GM19351 (cell line): ENCODE measurements around the gene SLF2.

ENCODE experiments used
- ATAC-seq: cut with Tn5 transposase; IDR thresholded peaks from one replicate; pipeline ENCODE4 v1.9.1; 2021; ENCODE audit warnings: mild to moderate bottlenecking, moderate library complexity; ENCODE audit not compliant: unreplicated experiment

SLF2 gene

DNA sequence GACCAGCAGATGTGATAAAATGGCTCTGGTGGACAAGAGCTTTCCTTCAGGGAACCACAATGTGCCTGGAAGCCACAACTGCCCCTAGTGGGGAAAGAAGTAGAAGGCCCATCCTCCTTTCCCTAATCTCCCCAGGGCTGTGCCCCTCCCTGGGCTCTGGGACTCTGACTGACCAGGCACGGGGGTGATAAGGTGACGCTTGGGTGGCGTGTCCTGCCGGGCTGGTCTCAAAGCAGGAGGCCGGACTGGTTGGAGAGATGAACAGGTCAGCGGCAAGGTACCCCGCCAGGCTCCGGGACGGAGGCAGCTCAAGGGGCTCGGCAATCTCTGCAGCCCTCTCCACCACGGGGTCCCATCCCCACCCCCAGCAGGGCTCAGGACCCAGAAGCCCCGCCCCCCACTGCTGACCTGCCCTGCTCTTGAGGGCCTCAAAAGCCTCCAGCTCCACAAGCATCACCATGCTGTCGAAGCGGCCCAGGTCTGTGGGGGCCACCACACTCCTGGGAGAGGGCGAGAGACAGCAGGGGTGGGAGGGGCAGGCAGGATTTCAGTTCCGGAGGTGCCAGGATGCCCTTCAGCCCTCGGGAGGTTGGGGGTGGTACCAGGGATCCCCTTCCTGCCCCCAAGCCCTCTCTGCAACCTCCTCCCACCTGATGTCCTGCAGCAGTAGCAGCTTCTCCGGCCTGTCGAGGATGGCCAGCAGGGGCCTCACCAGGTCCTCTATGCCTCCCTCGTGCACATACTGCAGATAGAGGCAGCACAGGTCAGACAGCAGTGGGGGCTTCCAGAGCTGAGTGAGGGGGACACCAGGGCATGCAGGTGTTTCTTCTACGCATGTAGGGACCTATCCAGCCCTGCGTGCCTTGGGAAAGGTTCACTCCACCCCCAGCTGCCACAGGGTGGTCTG is 99.0 kb downstream of the SLF2 start:
- ATAC-seq: no peak

DNA sequence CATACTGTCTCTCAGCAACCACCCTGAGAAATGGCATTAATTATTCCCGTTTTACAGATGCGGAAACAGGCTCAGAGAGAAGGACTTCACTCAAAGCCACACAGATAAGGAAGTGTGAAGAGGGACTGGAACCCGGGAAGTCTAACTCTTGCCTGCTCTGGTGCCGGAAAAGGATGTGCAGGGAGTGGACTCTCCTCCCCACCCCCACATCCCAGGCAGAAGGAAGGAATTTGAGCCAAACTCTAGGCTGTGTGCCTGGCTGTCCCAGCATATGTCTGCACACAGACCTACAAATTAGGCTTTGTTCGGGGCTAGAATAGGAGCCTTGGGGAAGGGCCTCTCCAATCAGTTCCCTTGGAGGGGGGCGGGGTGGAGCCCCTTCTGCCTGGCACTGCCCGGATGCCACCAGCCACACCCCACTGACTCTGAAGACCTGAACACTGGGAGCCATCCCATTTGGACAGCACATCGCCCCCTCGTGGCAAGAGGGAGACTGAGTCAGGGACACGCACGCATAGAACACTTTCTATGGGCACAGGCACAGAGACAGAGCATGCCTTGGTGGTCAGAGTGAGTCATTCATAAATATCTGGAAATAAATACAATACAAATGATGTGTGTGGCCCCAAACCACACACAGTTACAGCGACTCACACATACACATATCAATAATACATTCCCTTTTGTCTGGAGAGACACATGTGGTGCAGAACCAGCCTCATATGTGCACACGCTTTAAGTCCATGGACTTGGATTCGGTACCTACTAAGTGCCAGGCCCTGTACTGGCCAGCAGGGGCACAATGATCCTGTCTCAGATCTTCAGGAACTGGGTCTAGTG is 100.0 kb downstream of the SLF2 start:
- ATAC-seq: peak; percentile 78

DNA sequence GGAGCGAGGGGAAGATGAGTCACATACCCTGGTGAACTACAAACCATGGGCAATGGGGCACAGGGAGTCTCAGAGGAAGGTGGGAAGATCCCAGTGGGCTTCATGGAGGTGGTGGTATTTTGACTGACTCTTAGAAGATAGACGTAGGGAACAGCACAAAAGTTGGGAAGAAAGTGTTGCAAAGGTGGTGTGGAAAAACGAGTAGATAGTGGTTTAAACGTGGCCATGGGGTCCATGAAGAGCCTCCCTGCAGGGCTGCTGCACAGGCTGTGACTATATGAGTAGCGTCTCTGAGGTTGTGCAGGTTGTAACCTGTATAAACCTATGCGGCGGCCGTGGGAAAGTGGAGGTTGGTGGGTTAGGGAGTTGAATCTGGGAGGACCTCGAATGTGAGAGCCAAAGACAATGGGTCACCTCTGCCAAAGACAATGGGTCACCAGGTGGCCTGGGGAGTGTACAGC is 100.6 kb downstream of the SLF2 start:
- no peak for ATAC-seq

DNA sequence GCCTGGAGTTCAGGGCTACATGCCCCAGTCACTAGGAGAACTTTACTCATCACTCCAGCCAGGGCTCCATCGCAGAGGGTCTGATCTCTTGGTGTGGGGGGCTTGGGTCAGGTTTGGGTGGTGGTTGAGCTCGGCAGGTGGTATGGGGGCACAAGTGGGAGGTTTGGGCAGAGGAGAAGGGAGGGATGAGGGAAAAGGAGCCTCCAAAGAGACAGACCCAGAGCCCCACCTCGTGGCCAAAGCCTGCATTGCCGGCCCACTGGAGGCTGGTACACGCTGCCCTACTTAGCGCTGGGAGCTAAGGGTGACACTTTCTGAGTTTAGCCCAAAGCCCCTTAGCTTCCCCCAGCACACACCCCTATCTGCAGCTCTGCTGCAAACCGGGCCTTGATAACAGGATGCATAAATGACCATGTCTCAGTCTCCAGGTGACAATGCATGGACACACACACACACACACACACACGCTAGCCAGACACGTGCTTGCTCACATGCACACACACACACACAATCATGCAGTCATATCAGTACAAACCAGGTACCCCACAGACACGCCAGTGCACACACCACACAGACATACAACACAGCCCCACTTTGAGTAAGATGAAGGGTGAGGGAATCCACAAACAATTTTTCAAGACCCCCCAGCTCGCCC is 101.6 kb downstream of the SLF2 start:
- no peak for ATAC-seq
